CD8-positive, alpha-beta memory T cell (primary cell): Measurements from ENCODE around the gene C16orf82. TPM values are rescaled to one million over a fixed set of nuclear protein-coding genes. Genes with fewer than 3 reads are reported as not detected.

ENCODE experiments used
- CTCF ChIA-PET: fragments of 350-600 bp; sonication (Branson Sonifier 250); formaldehyde crosslinking; loops from one replicate; lab custom pipeline; 2021; ENCODE audit warnings: antibody characterized with exemption; lab: Charles Lee
- POLR2A ChIA-PET: fragments of 350-600 bp; sonication (Branson Sonifier 250); formaldehyde crosslinking; loops from one replicate; lab custom pipeline; 2021; ENCODE audit warnings: antibody characterized with exemption; lab: Charles Lee
- DNase-seq, 5 donors: peaks; one replicate each; pipeline versions ENCODE4 v3.0.0 to v3.0.0-alpha.2; 2020 to 2022; ENCODE audit warnings: mixed read lengths in 1 of 5
- H3K27ac ChIP-seq: one replicate; pipeline ENCODE4 v1.7.0; 2013; ENCODE audit warnings: low read depth, mild to moderate bottlenecking, low read length, moderate library complexity
- H3K27me3 ChIP-seq: 2 replicates; pipeline ENCODE4 v1.7.0; 2013; ENCODE audit warnings: low read length, mild to moderate bottlenecking; ENCODE audit not compliant: insufficient read depth, poor library complexity, severe bottlenecking
- H3K36me3 ChIP-seq: 2 replicates; pipeline ENCODE4 v1.7.0; 2013; ENCODE audit warnings: mild to moderate bottlenecking, low read length, moderate library complexity; ENCODE audit not compliant: insufficient read depth
- H3K4me1 ChIP-seq: 2 replicates; pipeline ENCODE4 v1.7.0; 2013; ENCODE audit warnings: mild to moderate bottlenecking, low read length, moderate library complexity; ENCODE audit not compliant: insufficient read depth
- H3K4me3 ChIP-seq: 2 replicates; pipeline ENCODE4 v1.7.0; 2013; ENCODE audit warnings: mild to moderate bottlenecking, low read length
- H3K9me3 ChIP-seq: 2 replicates; pipeline ENCODE4 v1.7.0; 2013; ENCODE audit warnings: mild to moderate bottlenecking, low read length
- H3K27ac Mint-ChIP-seq, 8 donors: one replicate each; pipeline ENCODE4 v1.8.0; 2020 to 2021; ENCODE audit warnings: mixed read lengths in 8 of 8, mild to moderate bottlenecking in 6 of 8, inconsistent platforms in 3 of 8, moderate library complexity in 3 of 8
- H3K27me3 Mint-ChIP-seq, 2 donors: one replicate each; pipeline ENCODE4 v1.8.0; 2020 to 2021; ENCODE audit warnings: mixed read lengths in 2 of 2, mild to moderate bottlenecking in 1 of 2, moderate library complexity in 1 of 2
- H3K36me3 Mint-ChIP-seq, 3 donors: one replicate each; pipeline ENCODE4 v1.8.0; 2020 to 2021; ENCODE audit warnings: mixed read lengths in 3 of 3, inconsistent platforms in 1 of 3, mild to moderate bottlenecking in 1 of 3
- H3K4me1 Mint-ChIP-seq, 3 donors: one replicate each; pipeline ENCODE4 v1.8.0; 2020 to 2021; ENCODE audit warnings: mixed read lengths in 3 of 3, inconsistent platforms in 1 of 3, mild to moderate bottlenecking in 1 of 3
- H3K4me3 Mint-ChIP-seq, 7 donors: one replicate each; pipeline ENCODE4 v1.8.0; 2020 to 2021; ENCODE audit warnings: mixed read lengths in 7 of 7, mild to moderate bottlenecking in 6 of 7, moderate library complexity in 4 of 7, inconsistent platforms in 2 of 7
- H3K9me3 Mint-ChIP-seq, 5 donors: one replicate each; pipeline ENCODE4 v1.8.0; 2020 to 2022; ENCODE audit warnings: mixed read lengths in 5 of 5, mild to moderate bottlenecking in 3 of 5, moderate library complexity in 2 of 5, inconsistent platforms in 1 of 5
- polyA plus RNA-seq: library from polyadenylated mRNA; unstranded; fragments of 300-500 nt; fragmentation: Illumina TruSeq; gene quantifications from one replicate; pipeline ENCODE4 v1.2.3, GENCODE V29; 2021
- total RNA-seq, 2 experiments: library from RNA; stranded (reverse); gene quantifications; one replicate each; pipeline ENCODE4 v1.2.3, GENCODE V29; 2021

Gene C16orf82
- total and polyA plus RNA-seq, 3 experiments from 2014 or later = not detected

DNA sequence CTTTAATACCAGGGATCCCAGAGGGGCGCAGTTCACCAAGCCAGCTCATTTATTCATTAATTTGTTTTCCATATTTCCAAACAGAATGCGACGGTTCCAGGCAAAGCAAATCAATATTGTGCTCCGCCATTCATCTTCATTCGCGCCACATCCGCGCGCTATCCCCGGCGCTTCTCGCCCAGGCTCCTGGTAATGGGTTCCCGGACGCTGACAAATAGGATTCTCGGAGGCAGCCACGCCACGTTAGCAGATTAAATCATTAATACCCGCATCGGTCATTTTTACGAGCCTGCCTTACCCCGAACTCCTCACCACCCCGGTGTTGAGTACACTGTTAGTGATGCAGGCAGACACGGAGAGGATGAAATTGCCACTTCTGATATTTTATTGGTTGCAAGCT, 26.0 kb upstream of the C16orf82 start:
- Mint-ChIP-seq H3K36me3 (no peaks in the 10 kb centered on the region), H3K9me3 (no peaks in the 10 kb centered on the region), H3K4me3 (no peak overlapping the region), H3K27me3 (peaks cover 17 to 30% of the 10 kb centered on the region in 2 donors), H3K27ac (no peak overlapping the region), H3K4me1 (no peaks in the 10 kb centered on the region)
- Histone ChIP-seq H3K4me3 (no peak overlapping the region), H3K9me3 (no peaks in the 10 kb centered on the region), H3K27ac (no peak overlapping the region), H3K4me1 (no peaks in the 10 kb centered on the region), H3K36me3 (no peaks in the 10 kb centered on the region), H3K27me3 (no peaks in the 10 kb centered on the region)
- no peak for DNase-seq
- POLR2A ChIA-PET = no interaction called here
- CTCF ChIA-PET = no interaction called here

DNA sequence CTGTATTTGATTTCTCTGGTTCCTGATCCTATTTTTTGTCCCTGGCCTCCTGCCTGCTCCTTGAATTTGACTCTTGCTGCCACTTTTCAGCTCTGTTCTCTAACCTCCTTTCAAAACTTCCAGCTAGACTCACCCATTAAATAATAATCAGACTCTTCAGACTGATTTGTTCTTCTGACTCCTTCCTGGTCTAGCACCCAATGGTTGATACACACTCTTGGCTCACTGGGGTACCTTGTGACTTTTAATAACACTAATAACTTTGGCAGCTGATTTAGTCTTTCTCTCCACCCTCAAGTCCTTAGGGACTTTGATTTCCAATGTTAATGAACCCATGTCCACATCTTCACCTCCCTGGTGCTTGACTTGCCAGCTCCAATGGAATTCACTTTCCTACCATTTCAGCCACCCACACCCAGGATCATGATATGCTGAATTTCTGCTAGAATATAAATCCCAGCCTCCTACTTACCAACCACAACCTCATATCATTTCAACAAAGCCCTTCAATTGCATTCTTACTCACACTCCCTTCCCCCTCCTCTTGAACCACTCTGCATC, 19.7 kb upstream of the C16orf82 start:
- Histone ChIP-seq H3K4me3 (no peak overlapping the region), H3K27ac (no peak overlapping the region), H3K27me3 (no peaks in the 10 kb centered on the region), H3K9me3 (no peaks in the 10 kb centered on the region), H3K36me3 (no peaks in the 10 kb centered on the region), H3K4me1 (no peaks in the 10 kb centered on the region)
- H3K27me3 Mint-ChIP-seq = peaks cover 2 to 4% of the 10 kb centered on the region in 2 donors
- no peak for DNase-seq
- no peak overlapping the region for H3K27ac Mint-ChIP-seq
- no peak overlapping the region for H3K4me3 Mint-ChIP-seq
- H3K9me3 Mint-ChIP-seq = no peaks in the 10 kb centered on the region
- ChIA-PET POLR2A (no interaction called here), CTCF (no interaction called here)
- no peaks in the 10 kb centered on the region for H3K36me3 Mint-ChIP-seq
- H3K4me1 Mint-ChIP-seq = no peaks in the 10 kb centered on the region

- H3K4me1 ChIP-seq = no peaks in the 10 kb centered on the region
- H3K27me3 ChIP-seq = no peaks in the 10 kb centered on the region
- H3K36me3 ChIP-seq = no peaks in the 10 kb centered on the region
- H3K4me1 Mint-ChIP-seq = no peaks in the 10 kb centered on the region
- ChIA-PET CTCF (no interaction called here), POLR2A (no interaction called here)
- no peaks in the 10 kb centered on the region for H3K9me3 Mint-ChIP-seq
- no peaks in the 10 kb centered on the region for H3K36me3 Mint-ChIP-seq
- DNase-seq = no peak
- peaks cover 0 to 2% of the 10 kb centered on the region in 2 donors for H3K27me3 Mint-ChIP-seq
- H3K27ac ChIP-seq = no peak overlapping the region
- no peak overlapping the region for H3K4me3 ChIP-seq
- H3K4me3 Mint-ChIP-seq = no peak overlapping the region
- H3K9me3 ChIP-seq = no peaks in the 10 kb centered on the region
- no peak overlapping the region for H3K27ac Mint-ChIP-seq
Observed at GRCh38 chr16:27048316-27048715, 18.4 kb upstream of the C16orf82 start.

DNA sequence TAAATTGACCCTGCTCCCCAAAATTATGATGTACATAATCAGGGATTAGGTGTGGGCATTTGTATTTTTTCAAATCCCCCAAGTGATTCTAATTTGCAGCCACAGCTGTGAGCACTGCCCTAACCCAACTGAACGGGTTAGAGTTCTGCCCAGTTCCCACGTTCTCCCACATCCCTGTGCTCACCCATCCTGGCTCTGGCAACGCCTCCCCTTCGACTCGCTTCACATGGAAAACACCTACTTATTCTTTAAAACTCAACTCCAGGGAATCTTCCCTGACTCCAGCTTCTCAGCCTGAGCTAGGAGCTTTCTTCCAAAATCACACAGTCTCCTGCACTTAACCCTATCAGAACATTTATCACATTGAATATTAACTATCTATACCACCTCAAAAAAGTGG, 17.6 kb upstream of the C16orf82 start:
- Mint-ChIP-seq H3K27me3 (no peaks in the 10 kb centered on the region), H3K9me3 (no peaks in the 10 kb centered on the region), H3K36me3 (no peaks in the 10 kb centered on the region), H3K27ac (no peak overlapping the region), H3K4me3 (no peak overlapping the region), H3K4me1 (no peaks in the 10 kb centered on the region)
- H3K9me3 ChIP-seq = no peaks in the 10 kb centered on the region
- no peaks in the 10 kb centered on the region for H3K27me3 ChIP-seq
- H3K36me3 ChIP-seq = no peaks in the 10 kb centered on the region
- ChIA-PET POLR2A (no interaction called here), CTCF (no interaction called here)
- no peak overlapping the region for H3K4me3 ChIP-seq
- H3K27ac ChIP-seq = no peak overlapping the region
- no peaks in the 10 kb centered on the region for H3K4me1 ChIP-seq
- no peak for DNase-seq

DNA sequence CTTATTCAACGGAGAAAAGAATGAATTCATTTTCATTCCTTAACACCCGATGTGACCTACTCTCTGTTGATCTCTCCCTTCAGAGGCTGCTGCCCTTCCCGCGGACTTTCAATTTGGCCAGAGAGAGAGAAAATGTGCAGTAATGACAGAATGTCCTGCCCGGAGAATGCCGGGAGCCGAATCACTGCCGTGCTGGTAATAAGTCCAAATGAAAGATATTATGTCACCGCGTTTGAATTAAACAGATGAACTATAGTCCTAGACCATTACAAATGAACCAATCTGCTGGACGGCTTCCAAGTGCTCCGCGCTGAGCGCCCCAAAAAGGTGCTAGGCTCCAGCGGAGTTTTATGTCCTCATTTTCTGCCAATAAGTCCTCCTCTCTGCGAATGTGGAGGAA, 14.7 kb upstream of the C16orf82 start:
- Mint-ChIP-seq H3K36me3 (no peaks in the 10 kb centered on the region), H3K27ac (no peak overlapping the region), H3K9me3 (no peaks in the 10 kb centered on the region), H3K4me3 (no peak overlapping the region), H3K27me3 (no peaks in the 10 kb centered on the region), H3K4me1 (no peaks in the 10 kb centered on the region)
- Histone ChIP-seq H3K27me3 (no peaks in the 10 kb centered on the region), H3K4me1 (no peaks in the 10 kb centered on the region), H3K36me3 (no peaks in the 10 kb centered on the region), H3K27ac (no peak overlapping the region), H3K4me3 (no peak overlapping the region), H3K9me3 (no peaks in the 10 kb centered on the region)
- POLR2A ChIA-PET = no interaction called here
- no peak for DNase-seq
- CTCF ChIA-PET = no interaction called here

DNA sequence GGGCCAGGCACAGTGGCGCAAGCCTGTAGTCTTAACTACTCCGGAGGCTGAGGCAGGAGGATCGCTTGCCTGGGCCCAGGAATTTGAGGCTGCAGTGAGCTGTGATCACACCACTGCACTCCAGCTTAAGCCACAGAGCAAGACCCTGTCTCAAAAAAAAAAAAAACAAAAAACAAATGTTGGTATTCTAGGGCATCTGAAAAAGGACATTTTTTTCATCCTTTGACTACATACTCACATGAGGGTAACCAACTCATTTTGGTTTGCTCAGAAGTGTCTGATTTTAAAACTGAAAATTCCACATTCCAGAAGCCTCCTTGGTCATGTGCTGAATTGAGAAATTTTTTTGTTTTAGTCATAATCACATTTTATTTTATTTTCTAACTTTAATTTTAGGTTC, 12.7 kb upstream of the C16orf82 start:
- Mint-ChIP-seq H3K4me1 (no peaks in the 10 kb centered on the region), H3K4me3 (no peak overlapping the region), H3K9me3 (no peaks in the 10 kb centered on the region), H3K27me3 (peaks cover 0 to 2% of the 10 kb centered on the region in 2 donors), H3K27ac (no peak overlapping the region), H3K36me3 (no peaks in the 10 kb centered on the region)
- H3K36me3 ChIP-seq = no peaks in the 10 kb centered on the region
- H3K4me3 ChIP-seq = no peak overlapping the region
- POLR2A ChIA-PET = no interaction called here
- CTCF ChIA-PET = interaction anchor here (0.7 kb wide), 1 partner anchor 62 kb away, joined by 3 read pairs; no protein-coding TSS in a partner anchor
- H3K9me3 ChIP-seq = no peaks in the 10 kb centered on the region
- H3K27me3 ChIP-seq = no peaks in the 10 kb centered on the region
- no peaks in the 10 kb centered on the region for H3K4me1 ChIP-seq
- DNase-seq = no peak
- no peak overlapping the region for H3K27ac ChIP-seq

GRCh38 chr16:27058299-27058698, 8.4 kb upstream of the C16orf82 start:
- no peaks in the 10 kb centered on the region for H3K9me3 Mint-ChIP-seq
- POLR2A ChIA-PET = no interaction called here
- Histone ChIP-seq H3K4me3 (no peak overlapping the region), H3K27ac (no peak overlapping the region), H3K9me3 (no peaks in the 10 kb centered on the region), H3K27me3 (no peaks in the 10 kb centered on the region), H3K36me3 (no peaks in the 10 kb centered on the region), H3K4me1 (no peaks in the 10 kb centered on the region)
- H3K4me3 Mint-ChIP-seq = no peak overlapping the region
- peaks cover 13 to 27% of the 10 kb centered on the region in 2 donors for H3K27me3 Mint-ChIP-seq
- DNase-seq = no peak
- no peaks in the 10 kb centered on the region for H3K36me3 Mint-ChIP-seq
- H3K27ac Mint-ChIP-seq = no peak overlapping the region
- CTCF ChIA-PET = no interaction called here
- H3K4me1 Mint-ChIP-seq = no peaks in the 10 kb centered on the region

GRCh38 chr16:27070776-27071175, 4.0 kb downstream of the C16orf82 start:
- H3K4me3 ChIP-seq = no peak overlapping the region
- POLR2A ChIA-PET = no interaction called here
- no peak for DNase-seq
- Mint-ChIP-seq H3K36me3 (peaks cover 0 to 4% (median 0%) of the 10 kb centered on the region in 3 donors), H3K4me3 (no peak overlapping the region), H3K27me3 (peaks cover 7 to 47% of the 10 kb centered on the region in 2 donors), H3K27ac (no peak overlapping the region), H3K4me1 (no peaks in the 10 kb centered on the region), H3K9me3 (peaks cover 0 to 10% (median 5%) of the 10 kb centered on the region in 5 donors)
- no peaks in the 10 kb centered on the region for H3K36me3 ChIP-seq
- no peaks in the 10 kb centered on the region for H3K27me3 ChIP-seq
- H3K27ac ChIP-seq = no peak overlapping the region
- H3K9me3 ChIP-seq = no peaks in the 10 kb centered on the region
- CTCF ChIA-PET = no interaction called here
- H3K4me1 ChIP-seq = no peaks in the 10 kb centered on the region
